Testis (tissue), 2 donors: Measurements from ENCODE around the gene NHSL1.

ENCODE experiments used
- CTCF ChIP-seq, 3 experiments: fragments of 450-650 bp in 2 of 3; fragments of 200-600 bp in 1 of 3; sonication (generic) in 1 of 3; IDR thresholded peaks; one replicate each; pipeline ENCODE4 v1.5.1; 2016 to 2019; ENCODE audit warnings: antibody characterized with exemption in 3 of 3, mild to moderate bottlenecking in 2 of 3, moderate library complexity in 1 of 3
- POLR2A ChIP-seq: fragments of 450-650 bp; IDR thresholded peaks from one replicate; pipeline ENCODE4 v1.6.1; 2017; ENCODE audit warnings: antibody characterized with exemption, mild to moderate bottlenecking, moderate library complexity

GRCh38 chr6:138533667-138534066 lies 34.4 kb upstream of the NHSL1 start:
- no peak for TF ChIP-seq CTCF (IDR thresholded peaks at IDR 0.05)
- no peak for TF ChIP-seq POLR2A
